Fibroblast of lung (primary cell): Measurements from ENCODE around the gene RYR2. TPM values are rescaled to one million over a fixed set of nuclear protein-coding genes. Genes with fewer than 3 reads are reported as not detected.

Experiments
- DNase-seq, 2 donors: peaks; one replicate each; pipeline versions ENCODE4 v3.0.0 to v3.0.0-alpha.2; 2010; ENCODE audit warnings: low read depth in 2 of 2
- H2AFZ ChIP-seq: 2 replicates; pipeline ENCODE4 v1.5.1; 2012; ENCODE audit warnings: low read length, control low read depth, inconsistent platforms
- H3K27ac ChIP-seq: 2 replicates; pipeline ENCODE4 v1.5.1; 2011; ENCODE audit warnings: low read length, control low read depth; ENCODE audit not compliant: insufficient read depth
- H3K27me3 ChIP-seq: 2 replicates; pipeline ENCODE4 v1.5.1; 2011; ENCODE audit warnings: mild to moderate bottlenecking, low read length; ENCODE audit not compliant: control insufficient read depth, insufficient read depth
- H3K36me3 ChIP-seq: 2 replicates; pipeline ENCODE4 v1.5.1; 2011; ENCODE audit warnings: low read length; ENCODE audit not compliant: control insufficient read depth, insufficient read depth
- H3K4me1 ChIP-seq: 2 replicates; pipeline ENCODE4 v1.5.1; 2011; ENCODE audit warnings: low read length; ENCODE audit not compliant: control insufficient read depth, insufficient read depth; ENCODE audit errors: extremely low read depth
- H3K4me2 ChIP-seq: 2 replicates; pipeline ENCODE4 v1.5.1; 2011; ENCODE audit warnings: low read length, control low read depth; ENCODE audit not compliant: insufficient read depth; ENCODE audit errors: extremely low read depth
- H3K4me3 ChIP-seq, 4 experiments: fragments of 200-600 bp in 1 of 4; sonication (generic) in 1 of 4; replicated peaks in 1 of 4; 2 replicates each; pipeline ENCODE4 v1.5.1; 2011 to 2016; ENCODE audit warnings: low read length in 4 of 4, low read depth in 3 of 4, mild to moderate bottlenecking in 3 of 4, control low read depth in 2 of 4, inconsistent platforms in 1 of 4, mixed read lengths in 1 of 4; ENCODE audit not compliant: insufficient read depth in 1 of 4; ENCODE audit errors: control extremely low read depth in 1 of 4
- H3K79me2 ChIP-seq: 2 replicates; pipeline ENCODE4 v1.5.1; 2012; ENCODE audit warnings: mild to moderate bottlenecking, low read length, inconsistent platforms; ENCODE audit not compliant: control insufficient read depth, insufficient read depth
- H3K9ac ChIP-seq: 2 replicates; pipeline ENCODE4 v1.5.1; 2011; ENCODE audit warnings: mild to moderate bottlenecking, low read length, control low read depth; ENCODE audit not compliant: insufficient read depth
- H3K9me3 ChIP-seq: 2 replicates; pipeline ENCODE4 v1.5.1; 2012; ENCODE audit warnings: low read depth, low read length; ENCODE audit not compliant: control insufficient read depth, insufficient read depth
- H4K20me1 ChIP-seq: 2 replicates; pipeline ENCODE4 v1.5.1; 2011; ENCODE audit warnings: low read length; ENCODE audit not compliant: control insufficient read depth, insufficient read depth; ENCODE audit errors: extremely low read depth
- CTCF ChIP-seq, 2 donors: IDR thresholded peaks in 1 of 2; conservative IDR thresholded peaks in 1 of 2; 1 replicate in 1 of 2; 2 replicates in 1 of 2; pipeline ENCODE4 v1.5.1; 2011 to 2012; ENCODE audit warnings: low read length in 2 of 2, control low read depth in 1 of 2, inconsistent platforms in 1 of 2, low read depth in 1 of 2, mild to moderate bottlenecking in 1 of 2
- EZH2 ChIP-seq: IDR thresholded peaks from 2 replicates; pipeline ENCODE4 v1.5.1; 2012; ENCODE audit warnings: low read length, control low read depth, mild to moderate bottlenecking; ENCODE audit errors: missing control alignments
- polyA plus RNA-seq, 2 donors: library from polyadenylated mRNA; depleted of rRNA in 1 of 2; stranded (reverse) in 1 of 2; unstranded in 1 of 2; fragments of >200 nt; gene quantifications; 2 replicates each; pipeline ENCODE4 v1.2.1, GENCODE V29; 2011 to 2012; ENCODE audit warnings: missing spikeins in 1 of 2
- total RNA-seq: library from RNA; depleted of rRNA; stranded (reverse); fragments of >200 nt; gene quantifications from 2 replicates; pipeline ENCODE4 v1.2.1, GENCODE V29; 2014

RYR2 gene
- total and polyA plus RNA-seq, 2 donors (not counting 1 experiment from before 2014, with no cell fraction given) = 0.06 to 0.17 TPM

GRCh38 chr1:237492359-237492758 lies 450.4 kb downstream of the RYR2 start:
- Histone ChIP-seq H3K36me3 (no peaks in the 10 kb centered on the region), H3K27ac (no peak overlapping the region), H3K9me3 (no peaks in the 10 kb centered on the region), H2AFZ (no peak overlapping the region), H3K4me3 (no peak overlapping the region), H3K79me2 (no peaks in the 10 kb centered on the region), H4K20me1 (no peaks in the 10 kb centered on the region), H3K9ac (no peak overlapping the region), H3K4me2 (no peak overlapping the region), H3K4me1 (no peaks in the 10 kb centered on the region), H3K27me3 (no peaks in the 10 kb centered on the region)
- no peak for DNase-seq
- TF ChIP-seq EZH2 = no peak
- no peak for TF ChIP-seq CTCF (conservative IDR thresholded peaks at IDR 0.05 in 1 of 2, IDR thresholded peaks at IDR 0.05 in 1 of 2; ENCODE audit: low read depth in 1 of 2, low read length in 2 of 2)

GRCh38 chr1:237500566-237500965 lies 458.6 kb downstream of the RYR2 start:
- no peak for DNase-seq
- no peaks in the 10 kb centered on the region for H4K20me1 ChIP-seq
- H3K4me1 ChIP-seq = no peaks in the 10 kb centered on the region
- TF ChIP-seq CTCF (conservative IDR thresholded peaks at IDR 0.05 in 1 of 2, IDR thresholded peaks at IDR 0.05 in 1 of 2; ENCODE audit: low read depth in 1 of 2, low read length in 2 of 2) (no peak), EZH2 (no peak)
- H3K27me3 ChIP-seq = no peaks in the 10 kb centered on the region
- no peak overlapping the region for H3K9ac ChIP-seq
- H3K79me2 ChIP-seq = no peaks in the 10 kb centered on the region
- H2AFZ ChIP-seq = no peak overlapping the region
- no peak overlapping the region for H3K4me2 ChIP-seq
- H3K36me3 ChIP-seq = no peaks in the 10 kb centered on the region
- H3K9me3 ChIP-seq = no peaks in the 10 kb centered on the region
- no peak overlapping the region for H3K4me3 ChIP-seq
- H3K27ac ChIP-seq = no peak overlapping the region

- no peaks in the 10 kb centered on the region for H3K27me3 ChIP-seq
- no peak for DNase-seq
- no peaks in the 10 kb centered on the region for H3K36me3 ChIP-seq
- H3K79me2 ChIP-seq = no peaks in the 10 kb centered on the region
- TF ChIP-seq CTCF (conservative IDR thresholded peaks at IDR 0.05 in 1 of 2, IDR thresholded peaks at IDR 0.05 in 1 of 2; ENCODE audit: low read depth in 1 of 2, low read length in 2 of 2) (no peak), EZH2 (no peak)
- H3K4me1 ChIP-seq = no peaks in the 10 kb centered on the region
- H2AFZ ChIP-seq = no peak overlapping the region
- H3K9me3 ChIP-seq = no peaks in the 10 kb centered on the region
- H4K20me1 ChIP-seq = no peaks in the 10 kb centered on the region
- H3K4me2 ChIP-seq = no peak overlapping the region
- no peak overlapping the region for H3K9ac ChIP-seq
- H3K4me3 ChIP-seq = no peak overlapping the region
- H3K27ac ChIP-seq = no peak overlapping the region
Measured at GRCh38 chr1:237503292-237503691, 461.3 kb downstream of the RYR2 start.
